HG02852 (cell line): ENCODE data around the gene CRB3.

Experiments used
- ATAC-seq: cut with Tn5 transposase; IDR thresholded peaks from one replicate; pipeline ENCODE4 v1.9.1; 2021; ENCODE audit warnings: mild to moderate bottlenecking, moderate library complexity; ENCODE audit not compliant: unreplicated experiment

The CRB3 gene

DNA sequence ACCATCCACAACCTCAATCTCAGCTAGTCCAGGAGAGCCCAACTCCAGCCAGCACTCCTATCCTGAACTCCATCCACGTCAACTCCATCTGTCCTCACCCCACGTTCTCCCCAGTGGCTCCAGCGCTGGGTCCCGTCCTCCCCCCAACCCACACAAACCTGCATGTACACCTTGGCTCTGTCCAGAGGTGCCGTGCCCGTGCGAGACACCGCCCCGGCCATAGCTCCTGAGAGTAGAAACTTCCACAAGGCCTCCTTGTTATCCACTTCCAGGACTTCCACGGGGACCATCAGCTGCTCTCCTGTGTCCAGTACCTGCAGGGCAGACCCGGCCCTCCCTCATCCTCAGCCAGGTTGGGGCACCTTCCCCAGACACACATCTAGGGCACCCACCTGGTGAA is 32.2 kb upstream of the CRB3 start:
- no peak for ATAC-seq

DNA sequence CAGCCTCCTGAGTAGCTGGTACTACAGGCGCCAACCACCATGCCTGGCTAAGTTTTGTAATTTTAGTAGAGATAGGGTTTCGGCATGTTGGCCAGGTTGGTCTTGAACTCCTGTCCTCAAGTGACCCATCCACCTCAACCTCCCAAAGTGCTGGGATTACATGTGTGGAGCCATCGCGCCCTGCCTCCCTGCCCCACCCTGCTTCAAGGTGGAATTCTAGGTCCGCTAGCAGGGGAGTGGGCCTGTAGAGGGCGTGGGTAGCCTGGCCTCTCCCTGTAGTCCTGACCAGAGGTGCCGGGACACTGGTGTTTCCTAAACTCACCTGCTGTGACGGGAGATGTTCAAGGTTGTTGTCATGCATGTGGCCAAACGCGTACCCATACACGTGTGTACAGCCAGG is 30.9 kb upstream of the CRB3 start:
- ATAC-seq: no peak

GRCh38 chr19:6433663-6434062 is 30.4 kb upstream of the CRB3 start, which contains the start of gene SLC25A41:
Gene SLC25A41 (minus strand): TSS chr19:6433763. CDS start chr19:6433693, 70 bp downstream.
- ATAC-seq: no peak

DNA sequence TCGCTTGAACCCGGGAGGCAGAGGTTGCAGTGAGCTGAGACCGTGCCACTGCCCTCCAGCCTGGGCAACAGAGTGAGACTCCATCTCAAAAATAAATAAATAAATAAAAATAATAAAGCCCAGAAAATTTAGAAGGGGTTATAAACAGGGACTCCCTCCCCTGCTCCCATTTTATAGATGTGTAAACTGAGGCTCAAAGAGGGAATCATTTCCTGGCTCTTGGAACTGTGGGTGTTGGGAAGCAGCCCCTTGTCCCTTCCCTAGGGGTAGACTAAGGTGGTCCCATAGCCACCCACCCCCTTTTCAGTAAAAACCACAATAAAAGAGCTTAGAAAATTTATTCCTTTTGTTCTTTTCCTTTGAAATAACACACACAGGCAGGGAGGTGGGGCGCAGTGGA is 24.3 kb upstream of the CRB3 start:
- no peak for ATAC-seq

- ATAC-seq: no peak
Observed at GRCh38 chr19:6440905-6441304, 23.2 kb upstream of the CRB3 start.

- no peak for ATAC-seq
Observed at GRCh38 chr19:6442087-6442688, 21.9 kb upstream of the CRB3 start.

DNA sequence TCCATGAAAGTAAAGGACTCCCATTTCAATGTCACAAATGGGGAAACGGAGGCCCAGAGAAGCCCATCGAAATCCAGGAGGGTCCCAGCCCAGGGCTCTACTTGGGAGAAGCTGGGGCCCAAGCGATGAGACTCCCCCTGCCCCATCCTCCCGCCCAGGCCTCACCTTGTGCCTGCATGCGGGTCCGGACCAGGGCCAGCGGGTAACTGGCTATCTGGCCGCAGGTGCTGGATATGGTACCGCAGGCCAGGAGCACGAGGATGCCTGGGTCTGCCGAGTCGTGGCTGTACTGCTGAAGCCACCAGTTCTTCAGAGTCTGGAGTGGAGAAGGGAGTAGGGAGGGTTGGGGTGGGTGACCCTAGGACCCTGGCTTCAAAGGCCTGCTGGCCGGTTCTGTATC is 20.1 kb upstream of the CRB3 start:
- ATAC-seq: no peak

DNA sequence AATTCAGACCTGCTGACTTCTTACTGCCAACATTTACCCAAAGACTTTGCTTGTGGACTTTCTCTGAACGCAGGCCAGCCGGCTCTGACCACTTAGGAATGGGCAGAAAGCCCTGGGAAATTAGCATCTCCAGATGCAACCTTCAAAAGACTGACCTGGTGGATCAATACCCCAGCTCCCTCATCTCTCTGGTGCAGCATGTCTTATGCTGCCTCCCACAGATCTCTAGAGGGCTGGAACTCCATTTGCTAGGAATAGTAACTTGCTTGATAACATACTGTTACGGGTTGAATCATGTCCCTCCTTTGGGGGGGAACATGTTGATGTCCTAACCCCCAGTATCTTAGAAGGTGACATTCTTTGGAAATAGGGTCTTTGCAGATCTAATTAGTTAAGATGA is 17.6 kb upstream of the CRB3 start:
- ATAC-seq: no peak

DNA sequence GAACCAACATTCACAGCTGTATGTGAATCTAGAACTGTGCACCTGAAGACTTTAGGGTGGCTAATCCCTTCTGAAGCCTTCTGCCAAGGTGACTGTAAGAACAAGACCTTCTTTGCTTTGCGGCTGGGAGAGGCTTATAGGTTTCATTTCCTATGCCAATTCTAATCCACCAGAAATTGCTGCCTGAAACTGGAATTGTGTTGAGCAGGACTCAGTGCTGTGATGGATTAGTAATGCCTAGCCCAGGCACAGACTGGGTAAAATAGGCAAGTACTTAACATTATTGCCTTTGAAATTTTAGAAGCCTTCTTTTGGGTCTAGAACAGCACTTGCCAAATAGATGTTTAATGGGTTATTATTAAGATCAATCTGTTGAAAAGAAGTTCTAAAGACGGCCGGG is 16.0 kb upstream of the CRB3 start:
- no peak for ATAC-seq

DNA sequence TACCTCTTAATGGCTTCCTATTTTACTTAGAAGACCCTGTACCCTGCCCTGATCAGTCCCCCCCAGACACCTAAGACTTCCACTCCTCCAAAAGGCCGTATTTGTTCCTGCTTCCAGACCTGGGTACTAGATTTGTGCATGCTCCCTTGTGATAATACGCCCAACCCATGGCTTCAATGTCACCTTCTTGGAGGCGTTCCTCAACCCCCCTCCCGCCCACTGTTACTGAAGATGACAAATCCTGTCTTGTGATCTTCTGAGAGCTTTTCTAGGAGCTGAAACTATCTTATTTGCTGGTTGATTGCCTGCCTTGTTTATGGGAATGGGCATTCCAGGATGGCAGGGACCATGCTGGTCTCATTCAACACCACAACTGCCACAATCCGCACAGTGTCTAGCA is 13.9 kb upstream of the CRB3 start:
- ATAC-seq: no peak

GRCh38 chr19:6451583-6452222 is 12.4 kb upstream of the CRB3 start:
- ATAC-seq: no peak

DNA sequence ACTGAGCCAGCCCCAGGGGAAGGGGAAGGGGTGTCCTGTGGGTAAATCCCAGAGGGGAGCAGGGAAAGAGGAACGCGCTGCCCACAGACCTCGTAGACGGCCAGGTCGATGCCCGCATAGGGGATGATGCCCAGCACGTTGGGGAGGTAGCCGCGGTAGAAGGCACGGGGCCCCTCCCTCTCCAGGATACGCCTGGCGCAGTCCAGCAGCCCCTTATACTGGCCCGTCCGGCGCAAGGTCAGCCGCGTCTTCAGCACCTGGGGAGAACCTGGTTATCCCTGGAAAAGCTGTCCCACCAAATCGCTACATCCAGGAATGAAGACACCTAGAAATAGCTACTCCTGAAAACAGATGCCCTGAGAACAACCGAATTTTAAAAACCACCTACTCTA is 11.9 kb upstream of the CRB3 start:
- no peak for ATAC-seq

DNA sequence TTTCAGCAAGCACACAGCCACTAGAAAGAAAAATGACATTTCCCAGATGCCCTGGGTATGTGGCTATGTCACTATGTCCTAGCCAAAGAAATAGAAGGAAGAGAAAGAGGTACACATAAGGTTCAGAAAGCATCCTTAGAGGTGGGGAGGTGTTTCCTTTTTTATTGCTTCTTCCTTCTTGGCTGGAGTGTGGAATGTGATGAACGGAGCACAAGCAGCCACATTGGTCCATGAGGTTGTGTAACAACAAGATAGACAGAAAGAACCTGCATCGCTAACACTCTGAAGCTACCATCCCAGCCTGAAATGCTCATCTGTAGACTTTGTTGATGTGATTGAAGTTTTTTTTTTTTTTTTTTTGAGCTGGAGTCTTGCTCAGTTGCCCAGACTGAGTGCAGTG is 11.2 kb upstream of the CRB3 start:
- ATAC-seq: no peak

DNA sequence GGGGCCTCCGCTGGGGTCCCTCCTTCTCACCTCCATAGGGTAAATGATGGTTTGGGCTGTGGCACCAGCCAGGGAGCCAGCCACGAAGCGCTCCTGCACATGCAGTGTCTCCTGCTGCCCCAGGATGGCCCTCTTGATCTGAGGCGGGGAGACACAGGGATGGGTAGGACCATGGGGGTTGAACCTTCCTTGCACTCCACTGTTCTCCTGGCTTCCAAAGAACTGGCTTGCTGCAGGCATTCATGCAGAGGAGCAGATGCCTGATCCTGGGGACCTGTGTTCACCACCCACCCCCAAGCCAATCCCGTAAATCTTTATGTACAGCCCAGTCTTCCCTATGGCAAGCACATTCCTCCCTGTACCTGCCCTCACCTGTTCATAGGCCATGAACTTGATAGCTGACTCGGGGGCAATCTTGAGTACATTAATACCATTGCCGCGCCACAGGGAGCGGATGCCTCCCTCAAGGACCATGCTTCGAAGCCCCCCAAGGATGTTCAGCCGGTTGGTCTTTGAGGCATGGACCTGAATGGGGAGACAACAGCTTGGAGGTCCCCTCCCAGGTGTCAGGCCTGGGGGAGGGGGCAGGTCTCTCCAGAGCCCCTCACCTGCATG is 10.0 kb upstream of the CRB3 start:
- no peak for ATAC-seq

- ATAC-seq: no peak
Observed at GRCh38 chr19:6455924-6456323, 8.1 kb upstream of the CRB3 start.

DNA sequence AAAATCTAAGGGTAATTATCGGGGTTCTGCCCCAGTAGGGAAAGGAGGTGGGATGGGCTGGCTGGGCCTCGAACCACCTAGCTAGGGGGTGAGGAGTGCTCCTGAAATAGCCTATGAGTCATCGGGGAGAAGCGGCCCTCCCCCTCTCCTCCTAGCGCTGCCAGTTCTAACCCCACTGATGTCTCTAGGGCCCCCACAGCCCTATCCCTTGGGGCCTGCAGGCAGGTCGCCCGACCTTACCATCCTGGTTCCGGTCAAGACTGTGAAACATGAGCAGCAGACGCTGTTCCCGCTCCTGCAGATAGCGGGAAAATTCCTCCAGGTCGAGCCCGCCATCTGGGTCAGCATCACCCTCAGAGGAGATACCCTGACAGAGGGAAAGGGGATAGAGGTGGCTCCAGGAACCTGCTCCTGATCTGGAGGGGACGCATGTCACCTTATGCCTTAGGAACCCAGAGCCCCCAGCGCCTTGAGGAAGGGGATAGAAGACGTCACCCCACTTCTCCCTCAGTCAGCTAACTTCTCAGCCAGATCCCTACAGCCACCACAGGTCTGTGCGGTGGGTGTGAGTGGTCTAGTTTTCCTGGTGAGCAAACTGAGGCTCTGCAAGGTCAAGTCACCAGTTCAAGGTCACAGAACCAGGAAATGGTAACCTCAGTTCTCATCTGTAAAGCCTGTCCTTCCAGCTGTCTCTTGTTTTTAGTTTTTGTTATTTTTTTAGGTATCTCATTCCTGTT is 5.9 kb upstream of the CRB3 start:
- no peak for ATAC-seq

DNA sequence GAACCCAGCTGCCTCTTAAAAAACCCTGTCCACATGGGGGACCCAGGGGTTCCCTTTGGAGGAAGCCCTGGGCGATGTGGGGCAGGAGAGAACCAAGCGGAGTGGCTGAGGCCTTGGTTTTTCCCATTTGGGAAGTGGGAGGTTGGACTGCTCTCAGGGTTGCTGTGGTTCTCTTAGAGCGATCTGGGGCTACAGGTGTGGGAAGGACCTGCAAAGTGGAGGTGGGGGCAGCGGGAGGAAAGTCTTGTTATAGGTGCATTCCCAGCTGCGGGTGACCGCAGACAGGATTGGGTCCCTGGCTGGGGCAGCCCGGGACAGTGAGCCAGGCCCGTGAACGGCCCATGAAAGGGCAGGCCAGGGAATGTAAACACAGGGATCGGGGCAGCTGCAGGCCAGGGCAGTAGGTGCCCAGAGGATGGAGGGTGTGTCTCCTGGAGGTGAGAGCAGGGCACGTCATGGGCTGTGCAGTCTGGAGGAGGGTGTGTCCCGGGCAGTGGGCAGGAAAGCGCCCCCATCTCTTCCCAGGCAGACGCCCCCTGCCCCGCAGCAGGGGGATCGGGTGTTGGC is 5.3 kb upstream of the CRB3 start:
- ATAC-seq: no peak

GRCh38 chr19:6459262-6460098 is 4.6 kb upstream of the CRB3 start, which contains the start of gene SLC25A23:
Gene SLC25A23 (minus strand): TSS chr19:6459792. CDS start chr19:6459628, 164 bp downstream.
- no peak for ATAC-seq

DNA sequence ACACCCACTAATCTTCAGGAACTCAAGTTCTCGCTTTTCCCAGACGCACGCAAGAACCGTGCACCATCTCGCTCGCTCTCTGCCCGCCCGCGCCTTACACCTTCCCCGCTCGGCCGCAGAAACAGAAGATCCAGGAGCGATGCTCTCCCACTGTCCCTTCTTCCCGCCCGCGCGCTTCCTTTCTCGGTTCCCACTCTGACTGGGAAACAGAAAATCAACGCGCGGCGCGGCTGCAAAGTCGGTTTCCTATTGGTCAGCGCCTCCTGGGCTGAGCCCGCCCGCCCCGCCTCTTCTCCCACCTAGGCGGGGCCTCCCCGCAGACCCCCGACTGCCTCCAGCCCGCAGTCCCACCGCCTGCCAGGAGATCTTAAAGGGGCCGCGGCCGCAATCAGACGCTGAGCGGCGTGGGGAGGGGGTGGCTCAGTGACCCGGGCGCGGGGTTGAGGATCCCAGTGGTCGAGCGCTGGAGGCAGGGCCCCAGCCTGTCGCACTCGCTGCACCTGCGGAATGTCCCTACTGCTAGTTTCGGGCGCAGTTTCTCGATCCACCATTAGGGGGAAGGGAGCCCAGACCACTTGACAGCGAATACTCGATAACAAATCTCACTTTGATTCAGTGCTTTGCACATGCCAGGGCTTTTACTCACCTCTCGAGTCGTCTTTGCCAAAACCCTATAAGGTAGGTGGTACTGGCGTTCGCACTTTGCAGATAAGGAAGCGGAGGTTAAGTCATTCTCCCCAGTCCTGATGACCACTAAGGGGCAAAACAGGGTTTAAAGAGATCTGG is 3.8 kb upstream of the CRB3 start:
- peak; percentile 73 for ATAC-seq

- ATAC-seq: no peak
Observed at GRCh38 chr19:6465006-6465405, 935 bp downstream of the CRB3 start.
